HepG2 (cell line): ENCODE measurements around the gene CDK5RAP2. TPM values are rescaled to one million over a fixed set of nuclear protein-coding genes. Genes with fewer than 3 reads are reported as not detected.

Experiments used
- ATAC-seq: fragments of 200-7000 bp; cut with Tn5 transposase; 3 replicates; pipeline ENCODE4 v1.9.1; 2020; ENCODE audit warnings: mild to moderate bottlenecking, moderate library complexity
- BruUV-seq: library from RNA; stranded (reverse); fragments of 400-500 nt; replicated peaks from 2 replicates; lab custom pipeline; 2021; lab: Mats Ljungman, UMichigan
- CTCF ChIA-PET: fragments of 300-600 bp; formaldehyde crosslinking; extraction: SDS; loops from one replicate; lab custom pipeline; 2021; ENCODE audit warnings: low total read pairs, inconsistent platforms, low intra/inter-chr PET ratio; lab: Yijun Ruan, JAX
- POLR2A ChIA-PET: fragments of 350-600 bp; sonication (Branson Sonifier 250); formaldehyde crosslinking; loops from one replicate; lab custom pipeline; 2020; ENCODE audit warnings: antibody characterized with exemption, inconsistent platforms; lab: Yijun Ruan, JAX
- DNase-seq: peaks from one replicate; pipeline ENCODE4 v3.0.0-alpha.2; 2015; ENCODE audit warnings: low spot score
- FAIRE-seq: peaks from 3 replicates; lab custom pipeline; 2011; peaks lifted over from hg19 to GRCh38; lab: Jason Lieb, UNC
- H2AFZ ChIP-seq: one replicate; pipeline ENCODE4 v1.6.1; 2011; ENCODE audit warnings: low read length, inconsistent platforms
- H3K27ac ChIP-seq: fragments of 300-600 bp; 3 replicates; pipeline ENCODE4 v1.8.0; 2011; ENCODE audit warnings: mixed run types, mild to moderate bottlenecking, mixed read lengths, low read length, inconsistent platforms; ENCODE audit not compliant: insufficient read depth; ENCODE audit errors: extremely low read length
- H3K27me3 ChIP-seq, 2 experiments: fragments of 200-600 bp in 1 of 2; 2 replicates in 1 of 2; 3 replicates in 1 of 2; pipeline versions ENCODE4 v1.6.0 to v1.8.0; 2011; ENCODE audit warnings: low read length in 2 of 2, mild to moderate bottlenecking in 2 of 2, moderate library complexity in 2 of 2, inconsistent platforms in 1 of 2; ENCODE audit not compliant: insufficient read depth in 2 of 2, control insufficient read depth in 1 of 2
- H3K36me3 ChIP-seq, 2 experiments: fragments of 200-600 bp in 1 of 2; replicated peaks in 1 of 2; 2 replicates in 1 of 2; 3 replicates in 1 of 2; pipeline versions ENCODE4 v1.5.1 to v1.8.0; 2011; ENCODE audit warnings: low read length in 2 of 2, inconsistent platforms in 1 of 2; ENCODE audit not compliant: insufficient read depth in 2 of 2, control insufficient read depth in 1 of 2
- H3K4me1 ChIP-seq: 2 replicates; pipeline ENCODE4 v1.5.1; 2012; ENCODE audit warnings: low read length, inconsistent platforms; ENCODE audit not compliant: insufficient read depth
- H3K4me2 ChIP-seq: 2 replicates; pipeline ENCODE4 v1.6.0; 2011; ENCODE audit warnings: low read depth, low read length, inconsistent platforms
- H3K4me3 ChIP-seq, 3 experiments: fragments of 200-600 bp in 1 of 3; sonication (generic), shearing (Covaris generic) in 1 of 3; replicated peaks in 1 of 3; 2 replicates each; pipeline ENCODE4 v1.5.1; 2011 to 2016; ENCODE audit warnings: low read length in 3 of 3, inconsistent platforms in 2 of 3, low read depth in 2 of 3, mild to moderate bottlenecking in 2 of 3, control low read depth in 1 of 3, mixed read lengths in 1 of 3; ENCODE audit not compliant: insufficient read depth in 1 of 3
- H3K79me2 ChIP-seq: one replicate; pipeline ENCODE4 v1.6.1; 2011; ENCODE audit warnings: low read length, inconsistent platforms; ENCODE audit not compliant: insufficient read depth
- H3K9ac ChIP-seq: 2 replicates; pipeline ENCODE4 v1.6.0; 2011; ENCODE audit warnings: mild to moderate bottlenecking, low read depth, low read length, inconsistent platforms; ENCODE audit not compliant: insufficient read depth
- H3K9me3 ChIP-seq: 2 replicates; pipeline ENCODE4 v1.5.1; 2012; ENCODE audit warnings: mild to moderate bottlenecking, low read length
- H4K20me1 ChIP-seq: 2 replicates; pipeline ENCODE4 v1.6.0; 2011; ENCODE audit warnings: inconsistent platforms, mild to moderate bottlenecking, low read length, moderate library complexity; ENCODE audit not compliant: insufficient read depth
- FOSL2 ChIP-seq: sonication (generic); formaldehyde crosslinking; IDR thresholded peaks from 2 replicates; pipeline ENCODE4 v1.4.0; 2020; ENCODE audit warnings: missing genetic modification reagents
- FOXK1 ChIP-seq: sonication (generic); formaldehyde crosslinking; IDR thresholded peaks from 2 replicates; pipeline ENCODE4 v1.4.0; 2020; ENCODE audit warnings: low read depth, missing genetic modification reagents, borderline replicate concordance
- HDAC1 ChIP-seq: sonication (generic); formaldehyde crosslinking; IDR thresholded peaks from 2 replicates; pipeline ENCODE4 v1.5.1; 2020; ENCODE audit warnings: mild to moderate bottlenecking, missing genetic modification reagents
- KLF16 ChIP-seq, 2 experiments: sonication (generic) in 1 of 2; formaldehyde crosslinking in 1 of 2; IDR thresholded peaks; 2 replicates each; pipeline versions ENCODE4 v1.6.1 to v1.8.0; 2016 to 2023; ENCODE audit warnings: missing genetic modification reagents in 2 of 2, missing compliant biosample characterization in 1 of 2
- MXD1 ChIP-seq: sonication (generic); formaldehyde crosslinking; IDR thresholded peaks from 2 replicates; pipeline ENCODE4 v1.4.0; 2020; ENCODE audit warnings: mild to moderate bottlenecking, missing genetic modification reagents
- RARA ChIP-seq: IDR thresholded peaks from 2 replicates; pipeline ENCODE4 v1.6.1; 2016; ENCODE audit warnings: missing genetic modification reagents, missing compliant biosample characterization
- RXRB ChIP-seq: IDR thresholded peaks from 2 replicates; pipeline ENCODE4 v1.6.1; 2016; ENCODE audit warnings: borderline replicate concordance, missing genetic modification reagents, missing compliant biosample characterization
- STAT5B ChIP-seq: sonication (generic); formaldehyde crosslinking; IDR thresholded peaks from 2 replicates; pipeline ENCODE4 v1.4.0; 2020; ENCODE audit warnings: missing genetic modification reagents
- TAF1 ChIP-seq: sonication (generic); formaldehyde crosslinking; IDR thresholded peaks from 2 replicates; pipeline ENCODE4 v1.4.0; 2020; ENCODE audit warnings: missing genetic modification reagents
- TBX2 ChIP-seq: sonication (generic); formaldehyde crosslinking; IDR thresholded peaks from 2 replicates; pipeline ENCODE4 v1.5.0; 2020; ENCODE audit warnings: missing genetic modification reagents, mild to moderate bottlenecking, borderline replicate concordance
- TRIM24 ChIP-seq: sonication (generic); formaldehyde crosslinking; IDR thresholded peaks from 2 replicates; pipeline ENCODE4 v1.8.0; 2022; ENCODE audit warnings: mild to moderate bottlenecking, missing genetic modification reagents
- ZBTB38 ChIP-seq: sonication (generic); formaldehyde crosslinking; IDR thresholded peaks from 2 replicates; pipeline ENCODE4 v1.5.1; 2020; ENCODE audit warnings: mild to moderate bottlenecking, missing genetic modification reagents
- ZMAT3 ChIP-seq: sonication (generic); formaldehyde crosslinking; conservative IDR thresholded peaks from 2 replicates; pipeline ENCODE4 v1.7.0; 2021; ENCODE audit warnings: missing genetic modification reagents
- ZNF501 ChIP-seq: sonication (generic); formaldehyde crosslinking; IDR thresholded peaks from 2 replicates; pipeline ENCODE4 v1.5.1; 2020; ENCODE audit warnings: mild to moderate bottlenecking, moderate library complexity, missing genetic modification reagents
- ZNF564 ChIP-seq: sonication (generic); formaldehyde crosslinking; IDR thresholded peaks from 2 replicates; pipeline ENCODE4 v1.8.1; 2023; ENCODE audit warnings: mild to moderate bottlenecking, missing genetic modification reagents
- ZNF75D ChIP-seq: sonication (generic); formaldehyde crosslinking; IDR thresholded peaks from 2 replicates; pipeline ENCODE4 v1.8.1; 2023; ENCODE audit warnings: missing genetic modification reagents, mild to moderate bottlenecking, borderline replicate concordance
- ZSCAN29 ChIP-seq: sonication (generic); formaldehyde crosslinking; conservative IDR thresholded peaks from 2 replicates; pipeline ENCODE4 v1.4.0; 2020; ENCODE audit warnings: mild to moderate bottlenecking, missing genetic modification reagents
- ZXDC ChIP-seq: sonication (generic); formaldehyde crosslinking; IDR thresholded peaks from 2 replicates; pipeline ENCODE4 v1.5.0; 2020; ENCODE audit warnings: mild to moderate bottlenecking, missing genetic modification reagents
- WGBS: methylation state at CpG from one replicate; pipeline ENCODE4 v1.1.6; 2017; ENCODE audit warnings: low lambda C conversion rate; 5-methylcytosine and 5-hydroxymethylcytosine counted together
- in situ Hi-C: cut with HindIII; loops from 2 replicates; pipeline ENCODE4 v1.10.0; 2017; ENCODE audit warnings: low pct_unique_long_range_greater_than_20kb; ENCODE audit not compliant: extremely low pct_ligation_motif_present
- intact Hi-C: fragments of 100-400 bp; cut with micrococcal nuclease; formaldehyde crosslinking; loops from one replicate; pipeline ENCODE4 v1.10.0; 2022; ENCODE audit not compliant: unreplicated experiment
- polyA plus RNA-seq, 8 experiments: library from polyadenylated mRNA; depleted of rRNA in 3 of 8; stranded (reverse) in 7 of 8; unstranded in 1 of 8; fragments of >200 nt; fragmentation: Illumina TruSeq in 4 of 8; extraction: Trizol in 4 of 8; gene quantifications; 2 replicates each; pipeline versions ENCODE4 v1.2.1 to v1.2.3, GENCODE V29; 2011 to 2016; ENCODE audit warnings: low read depth in 4 of 8, missing spikeins in 1 of 8, mixed read lengths in 1 of 8; ENCODE audit not compliant: insufficient read depth in 1 of 8
- total RNA-seq, 5 experiments: library from RNA; depleted of rRNA; stranded (reverse); fragments of >200 nt; fragmentation: Illumina TruSeq; extraction: Trizol; gene quantifications; 2 replicates each; pipeline ENCODE4 v1.2.3, GENCODE V29; 2016; ENCODE audit warnings: low read depth in 1 of 5

The CDK5RAP2 gene
- total and polyA plus RNA-seq, 2 of the 13 experiments (the other 11 are each of a cell fraction or from before 2014, with no cell fraction given) = 31.8 to 42.2 TPM

GRCh38 chr9:120539951-120540350, 40.0 kb downstream of the CDK5RAP2 start:
- Histone ChIP-seq H3K9ac (no peak overlapping the region), H4K20me1 (no peaks in the 10 kb centered on the region), H3K4me2 (no peak overlapping the region), H3K4me3 (no peak overlapping the region), H2AFZ (no peak overlapping the region), H3K79me2 (no peaks in the 10 kb centered on the region), H3K36me3 (peaks cover 17 to 76% of the 10 kb centered on the region in 2 experiments), H3K27ac (no peak overlapping the region), H3K9me3 (no peaks in the 10 kb centered on the region), H3K27me3 (no peaks in the 10 kb centered on the region), H3K4me1 (peaks cover 30% of the 10 kb centered on the region)
- TF ChIP-seq HDAC1 (no peak), MXD1 (CRISPR knock-in tag) (no peak), ZXDC (no peak)
- POLR2A ChIA-PET = no interaction called here
- intact Hi-C loops (loop anchor here (5.0 to 10.0 kb wide), 2 partner anchors 32 to 75 kb away; no protein-coding TSS in a partner anchor), in situ Hi-C loops (no loop called here)
- CTCF ChIA-PET = no interaction called here
- FAIRE-seq (no peak), DNase-seq (no peak), ATAC-seq (no peak)
- no TSS peak for BruUV-seq
- 96% methylated on average over 9 of the region's 9 CpGs for WGBS

GRCh38 chr9:120538339-120538738, 41.6 kb downstream of the CDK5RAP2 start:
- no TSS peak for BruUV-seq
- no peaks in the 10 kb centered on the region for H4K20me1 ChIP-seq
- DNase-seq (peak; percentile 95), FAIRE-seq (peak; percentile 95), ATAC-seq (peak; percentile 96)
- intact Hi-C loops = loop anchor here (5.0 to 10.0 kb wide), 2 partner anchors 34 to 76 kb away; no protein-coding TSS in a partner anchor
- H3K9ac ChIP-seq = no peak overlapping the region
- 46% methylated on average over 3 of the region's 3 CpGs for WGBS
- ChIA-PET CTCF (no interaction called here), POLR2A (interaction anchor here (1.0 to 1.6 kb wide), 2 partner anchors 33 to 154 kb away, joined by 3 to 10 read pairs; no protein-coding TSS in a partner anchor)
- peaks cover 13 to 75% of the 10 kb centered on the region in 2 experiments for H3K36me3 ChIP-seq
- H3K4me1 ChIP-seq = peaks cover 30% of the 10 kb centered on the region
- H3K4me3 ChIP-seq = no peak overlapping the region
- no peaks in the 10 kb centered on the region for H3K79me2 ChIP-seq
- H3K9me3 ChIP-seq = no peaks in the 10 kb centered on the region
- no peaks in the 10 kb centered on the region for H3K27me3 ChIP-seq
- no peak overlapping the region for H3K4me2 ChIP-seq
- H2AFZ ChIP-seq = no peak overlapping the region
- H3K27ac ChIP-seq = peak overlapping the region; percentile 37
- in situ Hi-C loops = no loop called here
- TF ChIP-seq FOSL2 (CRISPR knock-in tag) (peak; percentile 59), RARA (peak; percentile 66), KLF16 (CRISPR knock-in tag; IDR thresholded peaks at IDR 0.05) (no peak), STAT5B (CRISPR knock-in tag) (no peak), ZNF75D (CRISPR knock-in tag) (no peak), FOXK1 (CRISPR knock-in tag) (peak; percentile 28; the same call in 1 of the 2 replicates), ZNF501 (no peak), ZSCAN29 (CRISPR knock-in tag) (no peak), ZMAT3 (CRISPR knock-in tag) (no peak), ZNF564 (no peak), TRIM24 (CRISPR knock-in tag) (no peak), RXRB (CRISPR knock-in tag) (peak; percentile 66; the same call in 1 of the 2 replicates), ZBTB38 (CRISPR knock-in tag) (no peak), TBX2 (CRISPR knock-in tag) (0 out of 2 replicates have a peak, but pooled peaks have one; percentile 15), TAF1 (CRISPR knock-in tag) (no peak)
